Dendritic cell treated with granulocyte-macrophage colony-stimulating factor and Interleukin-4, amounts not matched to agents 40 ng/mL and 50 ng/mL, for 4 days (primary cell): ENCODE results near the gene B9D2.
A peak's percentile ranks its signal among the peaks of the same experiment; 100 is the strongest.

Experiments
- H3K27ac Mint-ChIP-seq: one replicate; pipeline ENCODE4 v1.8.0; 2022; ENCODE audit warnings: mild to moderate bottlenecking, mixed read lengths
- H3K27me3 Mint-ChIP-seq: one replicate; pipeline ENCODE4 v1.8.0; 2022; ENCODE audit warnings: mild to moderate bottlenecking, mixed read lengths
- H3K36me3 Mint-ChIP-seq: one replicate; pipeline ENCODE4 v1.8.0; 2022; ENCODE audit warnings: low read depth, mixed read lengths
- H3K4me1 Mint-ChIP-seq: one replicate; pipeline ENCODE4 v1.8.0; 2022; ENCODE audit warnings: low read depth, mixed read lengths
- H3K4me3 Mint-ChIP-seq: one replicate; pipeline ENCODE4 v1.8.0; 2022; ENCODE audit warnings: mild to moderate bottlenecking, moderate library complexity, mixed read lengths
- H3K9me3 Mint-ChIP-seq: one replicate; pipeline ENCODE4 v1.8.0; 2022; ENCODE audit warnings: mixed read lengths
- intact Hi-C: fragments of 100-400 bp; cut with micrococcal nuclease; formaldehyde crosslinking; loops from one replicate; pipeline ENCODE4 v1.15.0; 2022

The B9D2 gene

GRCh38 chr19:41304706-41305483 lies 59.1 kb downstream of the B9D2 start:
- Mint-ChIP-seq H3K9me3 (no peaks in the 10 kb centered on the region), H3K36me3 (peaks cover 85% of the 10 kb centered on the region), H3K4me3 (no peak overlapping the region), H3K27me3 (no peaks in the 10 kb centered on the region), H3K4me1 (peaks cover 76% of the 10 kb centered on the region), H3K27ac (peak overlapping the region; percentile 35)
- intact Hi-C loops, result loop anchor here (5.0 kb wide), 1 partner anchor 148 kb away; no protein-coding TSS in a partner anchor
